Colonic mucosa (tissue), 4 donors: ENCODE results near the gene USF1. TPM values are rescaled to one million over a fixed set of nuclear protein-coding genes. Genes with fewer than 3 reads are reported as not detected.
"Not testable (repeated sequence)": the region's sequence is repeated elsewhere in the genome, so short reads cannot be mapped to it uniquely, and the experiment has no call there.

Source experiments
- DNase-seq: peaks from one replicate; pipeline ENCODE4 v3.0.0-alpha.2; 2020
- H3K27ac ChIP-seq: fragments of 200-600 bp; one replicate; pipeline ENCODE4 v1.8.0; 2021
- H3K27me3 ChIP-seq: fragments of 200-600 bp; one replicate; pipeline ENCODE4 v1.8.0; 2021
- H3K36me3 ChIP-seq: fragments of 200-600 bp; one replicate; pipeline ENCODE4 v1.8.0; 2021
- H3K4me1 ChIP-seq: fragments of 200-600 bp; one replicate; pipeline ENCODE4 v1.8.0; 2021; ENCODE audit warnings: mild to moderate bottlenecking
- H3K4me3 ChIP-seq: fragments of 200-600 bp; one replicate; pipeline ENCODE4 v1.8.0; 2021
- H3K9ac ChIP-seq, 2 donors: one replicate each; pipeline ENCODE4 v1.7.0; 2013; ENCODE audit warnings: control low read depth in 2 of 2, low read depth in 2 of 2, low read length in 2 of 2
- H3K9me3 ChIP-seq: fragments of 200-600 bp; one replicate; pipeline ENCODE4 v1.8.0; 2021
- intact Hi-C: fragments of 100-400 bp; cut with DNase I; formaldehyde crosslinking; loops from one replicate; pipeline ENCODE4 v1.14.1; 2022
- total RNA-seq, 2 donors: library from RNA; stranded (reverse); fragmentation: NEBNext Ultra II Directional in 1 of 2; extraction: Animal tissue kit (Norgen Biotek cat#: 25700) in 1 of 2; gene quantifications; one replicate each; pipeline ENCODE4 v1.2.1, GENCODE V29; 2021
- TF ChIP-seq, protein P1 (sequence below): fragments of 200-600 bp; IDR thresholded peaks from one replicate; pipeline ENCODE4 v1.8.0; 2022; ENCODE audit warnings: antibody characterized with exemption, mild to moderate bottlenecking
- donor health status: healthy.
- donor health status: DM: no; HTN: no; CAD: no.
- donor health status: DM: no; HTN: no; CAD: no.

The USF1 gene
- total RNA-seq, 2 donors from 2014 or later: 63.6 TPM

DNA sequence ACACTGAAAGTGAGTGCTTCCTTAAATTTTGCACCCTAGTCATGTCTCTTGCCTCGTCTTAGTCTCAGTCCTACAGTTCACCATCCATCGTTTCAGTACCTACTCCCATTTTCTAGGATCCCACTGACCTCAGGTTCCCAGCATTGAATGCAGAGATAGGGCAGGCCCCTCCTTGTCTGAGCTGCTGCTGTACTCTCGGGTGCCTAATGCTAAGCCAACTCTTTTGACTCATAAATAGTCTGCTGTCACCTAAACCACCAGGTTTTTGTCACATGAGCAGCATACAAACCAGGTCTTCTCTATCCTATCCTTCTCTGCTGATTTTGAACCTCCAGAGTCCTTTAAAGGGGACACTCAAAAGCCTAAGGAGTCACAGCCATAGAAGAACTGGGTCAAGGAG lies 20.9 kb upstream of the USF1 start:
- H3K36me3 ChIP-seq: no peaks in the 10 kb centered on the region

DNA sequence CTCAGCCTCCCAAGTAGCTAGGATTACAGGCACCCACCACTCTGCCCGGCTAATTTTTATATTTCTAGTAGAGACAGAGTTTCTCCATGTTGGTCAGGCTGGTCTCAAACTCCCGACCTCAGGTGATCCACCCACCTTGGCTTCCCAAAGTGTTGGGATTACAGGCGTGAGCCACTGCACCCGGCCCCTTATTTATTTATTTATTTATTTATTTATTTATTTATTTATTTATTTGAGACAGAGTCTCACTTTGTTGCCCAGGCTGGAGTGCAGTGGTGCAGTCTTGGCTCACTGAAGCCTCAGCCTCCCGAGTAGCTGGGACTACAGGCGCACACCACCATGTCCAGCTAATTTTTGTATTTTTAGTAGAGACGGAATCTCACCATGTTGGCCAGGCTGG lies 19.9 kb upstream of the USF1 start:
- H3K9me3 ChIP-seq, H3K36me3 ChIP-seq: not testable (repeated sequence)

More for the DNA sequence above, 20.9 kb upstream of the USF1 start:
- Histone ChIP-seq H3K9me3 (no peaks in the 10 kb centered on the region), H3K9ac (no peak overlapping the region), H3K27ac (no peak overlapping the region), H3K4me1 (no peaks in the 10 kb centered on the region), H3K27me3 (no peaks in the 10 kb centered on the region), H3K4me3 (no peak overlapping the region)
- DNase-seq: no peak
- TF ChIP-seq, protein P1, sequence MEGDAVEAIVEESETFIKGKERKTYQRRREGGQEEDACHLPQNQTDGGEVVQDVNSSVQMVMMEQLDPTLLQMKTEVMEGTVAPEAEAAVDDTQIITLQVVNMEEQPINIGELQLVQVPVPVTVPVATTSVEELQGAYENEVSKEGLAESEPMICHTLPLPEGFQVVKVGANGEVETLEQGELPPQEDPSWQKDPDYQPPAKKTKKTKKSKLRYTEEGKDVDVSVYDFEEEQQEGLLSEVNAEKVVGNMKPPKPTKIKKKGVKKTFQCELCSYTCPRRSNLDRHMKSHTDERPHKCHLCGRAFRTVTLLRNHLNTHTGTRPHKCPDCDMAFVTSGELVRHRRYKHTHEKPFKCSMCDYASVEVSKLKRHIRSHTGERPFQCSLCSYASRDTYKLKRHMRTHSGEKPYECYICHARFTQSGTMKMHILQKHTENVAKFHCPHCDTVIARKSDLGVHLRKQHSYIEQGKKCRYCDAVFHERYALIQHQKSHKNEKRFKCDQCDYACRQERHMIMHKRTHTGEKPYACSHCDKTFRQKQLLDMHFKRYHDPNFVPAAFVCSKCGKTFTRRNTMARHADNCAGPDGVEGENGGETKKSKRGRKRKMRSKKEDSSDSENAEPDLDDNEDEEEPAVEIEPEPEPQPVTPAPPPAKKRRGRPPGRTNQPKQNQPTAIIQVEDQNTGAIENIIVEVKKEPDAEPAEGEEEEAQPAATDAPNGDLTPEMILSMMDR: no peak
- intact Hi-C loops: no loop called here

DNA sequence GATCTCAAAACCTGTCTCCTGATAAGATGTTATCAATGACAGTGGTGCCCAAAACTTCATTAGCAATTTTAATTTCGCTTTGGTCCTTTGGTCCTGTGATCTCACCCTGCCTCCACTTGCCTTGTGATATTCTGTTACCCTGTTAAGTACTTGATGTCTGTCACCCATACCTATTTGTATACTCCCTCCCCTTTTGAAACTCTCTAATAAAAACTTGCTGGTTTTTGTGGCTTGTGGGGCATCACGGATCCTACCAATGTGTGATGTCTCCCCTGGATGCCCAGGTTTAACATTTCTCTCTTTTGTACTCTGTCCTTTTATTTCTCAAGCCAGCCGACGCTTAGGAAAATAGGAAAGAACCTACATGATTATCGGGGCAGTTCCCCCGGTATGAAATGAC lies 18.2 kb upstream of the USF1 start:
- H3K36me3 ChIP-seq, H3K9me3 ChIP-seq, H3K27ac ChIP-seq, intact Hi-C loops, H3K4me1 ChIP-seq, H3K9ac ChIP-seq, H3K4me3 ChIP-seq, H3K27me3 ChIP-seq, DNase-seq: not testable (repeated sequence)

More for the DNA sequence above, 19.9 kb upstream of the USF1 start:
- H3K27me3 ChIP-seq, H3K27ac ChIP-seq, H3K4me1 ChIP-seq, DNase-seq, H3K9ac ChIP-seq, H3K4me3 ChIP-seq, intact Hi-C loops: not testable (repeated sequence)

- no peak for DNase-seq
- Histone ChIP-seq H3K36me3 (no peaks in the 10 kb centered on the region), H3K4me3 (no peak overlapping the region), H3K27me3 (no peaks in the 10 kb centered on the region), H3K9ac (no peak overlapping the region), H3K4me1 (no peaks in the 10 kb centered on the region), H3K9me3 (no peaks in the 10 kb centered on the region), H3K27ac (no peak overlapping the region)
- intact Hi-C loops: no loop called here
- TF ChIP-seq, protein P1: no peak
Observed at GRCh38 chr1:161061419-161061818, 15.6 kb upstream of the USF1 start.

DNA sequence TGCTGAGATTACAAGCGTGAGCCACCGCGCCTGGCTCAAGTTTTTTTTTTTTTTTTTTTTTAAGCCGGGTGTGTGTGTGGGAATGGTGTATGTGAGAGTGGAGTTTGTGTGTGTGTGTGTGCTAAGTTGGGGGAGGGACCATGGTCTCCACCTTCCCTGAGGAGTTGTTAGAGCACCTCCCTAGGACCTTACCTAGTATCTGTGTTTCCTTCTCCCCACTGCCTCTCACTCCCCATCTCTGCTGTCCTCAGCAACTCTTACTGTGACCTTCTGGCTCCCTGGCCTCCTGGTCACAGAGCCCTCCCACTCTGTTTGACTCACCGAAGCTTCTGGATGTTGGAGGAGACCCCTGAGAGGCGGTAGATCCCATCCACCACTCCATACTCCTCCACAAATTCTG lies 13.5 kb upstream of the USF1 start:
- no peaks in the 10 kb centered on the region for H3K27me3 ChIP-seq
- no peak for DNase-seq
- intact Hi-C loops: no loop called here
- no peak overlapping the region for H3K9ac ChIP-seq
- no peak overlapping the region for H3K4me3 ChIP-seq
- TF ChIP-seq, protein P1: no peak
- H3K36me3 ChIP-seq: no peaks in the 10 kb centered on the region
- H3K9me3 ChIP-seq: no peaks in the 10 kb centered on the region
- H3K27ac ChIP-seq: no peak overlapping the region
- H3K4me1 ChIP-seq: no peaks in the 10 kb centered on the region

GRCh38 chr1:161054805-161055204 lies 9.0 kb upstream of the USF1 start:
- Histone ChIP-seq H3K4me3 (no peak overlapping the region), H3K9ac (no peak overlapping the region), H3K27ac (no peak overlapping the region), H3K4me1 (no peaks in the 10 kb centered on the region), H3K9me3 (no peaks in the 10 kb centered on the region), H3K36me3 (no peaks in the 10 kb centered on the region), H3K27me3 (no peaks in the 10 kb centered on the region)
- DNase-seq: no peak
- intact Hi-C loops: no loop called here
- TF ChIP-seq, protein P1: no peak

GRCh38 chr1:161054232-161054631 lies 8.5 kb upstream of the USF1 start:
- no peaks in the 10 kb centered on the region for H3K27me3 ChIP-seq
- no peaks in the 10 kb centered on the region for H3K36me3 ChIP-seq
- H3K27ac ChIP-seq: no peak overlapping the region
- no peak for DNase-seq
- TF ChIP-seq, protein P1: no peak
- intact Hi-C loops: no loop called here
- no peak overlapping the region for H3K9ac ChIP-seq
- no peaks in the 10 kb centered on the region for H3K4me1 ChIP-seq
- H3K9me3 ChIP-seq: no peaks in the 10 kb centered on the region
- no peak overlapping the region for H3K4me3 ChIP-seq
